Upper lobe of left lung (tissue), 6 donors: ENCODE results near the gene CAMK4. TPM values are rescaled to one million over a fixed set of nuclear protein-coding genes. Genes with fewer than 3 reads are reported as not detected.

Source experiments
- ATAC-seq, 2 donors: fragments of 200-7000 bp; cut with Tn5 transposase; one replicate each; pipeline ENCODE4 v1.9.1; 2022; ENCODE audit warnings: mild to moderate bottlenecking in 2 of 2, moderate library complexity in 2 of 2; ENCODE audit not compliant: low FRiP score in 2 of 2
- DNase-seq, 2 donors: peaks; one replicate each; pipeline ENCODE4 v3.0.0-alpha.2; 2019 to 2020
- H3K27ac ChIP-seq, 4 donors: fragments of 200-600 bp; sonication (generic); one replicate each; pipeline ENCODE4 v1.5.1; 2016 to 2019
- H3K27me3 ChIP-seq, 4 donors: fragments of 200-600 bp; sonication (generic); one replicate each; pipeline ENCODE4 v1.5.1; 2017 to 2019
- H3K36me3 ChIP-seq, 4 donors: fragments of 200-600 bp; sonication (generic); one replicate each; pipeline ENCODE4 v1.5.1; 2016 to 2019
- H3K4me1 ChIP-seq, 4 donors: fragments of 200-600 bp; sonication (generic); one replicate each; pipeline ENCODE4 v1.5.1; 2018 to 2019
- H3K4me3 ChIP-seq, 4 donors: fragments of 200-600 bp; sonication (generic); one replicate each; pipeline ENCODE4 v1.5.1; 2017 to 2019; ENCODE audit warnings: mild to moderate bottlenecking in 2 of 4, moderate library complexity in 1 of 4
- H3K9me3 ChIP-seq, 4 donors: fragments of 200-600 bp; sonication (generic); one replicate each; pipeline ENCODE4 v1.5.1; 2018 to 2019
- EP300 ChIP-seq, 4 donors: sonication (generic); formaldehyde crosslinking; IDR thresholded peaks; one replicate each; pipeline ENCODE4 v1.5.1; 2017; ENCODE audit warnings: antibody characterized with exemption in 4 of 4, control low read depth in 2 of 4
- POLR2A ChIP-seq, 4 donors: fragments of 450-650 bp; IDR thresholded peaks; one replicate each; pipeline ENCODE4 v1.5.1; 2016 to 2017; ENCODE audit warnings: antibody characterized with exemption in 4 of 4, mild to moderate bottlenecking in 2 of 4
- POLR2AphosphoS5 ChIP-seq, 2 donors: sonication (generic); formaldehyde crosslinking; IDR thresholded peaks; one replicate each; pipeline ENCODE4 v1.5.1; 2017; ENCODE audit warnings: antibody characterized with exemption in 2 of 2
- WGBS, 2 donors: methylation state at CpG; one replicate each; pipeline ENCODE4 v1.1.5; 2017 to 2018; 5-methylcytosine and 5-hydroxymethylcytosine counted together
- total RNA-seq, 6 donors: library from RNA; depleted of rRNA in 4 of 6; stranded (reverse); fragments of >200 nt in 4 of 6; gene quantifications; one replicate each; pipeline versions ENCODE4 v1.1.0 to v1.2.1, GENCODE V29; 2016 to 2021
- TF ChIP-seq, protein P1 (sequence below), 6 experiments: fragments of 450-650 bp in 4 of 6; fragments of 200-600 bp in 2 of 6; sonication (generic) in 2 of 6; IDR thresholded peaks; one replicate each; pipeline ENCODE4 v1.5.1; 2016 to 2019; ENCODE audit warnings: antibody characterized with exemption in 6 of 6
- donor health status: DM: no; HTN: no; CAD: no; lungs with moderate emphysema.
- donor health status: DM: no; HTN: yes; CAD: no; lungs with severe emphysema.

Gene CAMK4
- total RNA-seq, 6 donors from 2014 or later, result 1.8 to 36.7 (median 2.2) TPM

DNA sequence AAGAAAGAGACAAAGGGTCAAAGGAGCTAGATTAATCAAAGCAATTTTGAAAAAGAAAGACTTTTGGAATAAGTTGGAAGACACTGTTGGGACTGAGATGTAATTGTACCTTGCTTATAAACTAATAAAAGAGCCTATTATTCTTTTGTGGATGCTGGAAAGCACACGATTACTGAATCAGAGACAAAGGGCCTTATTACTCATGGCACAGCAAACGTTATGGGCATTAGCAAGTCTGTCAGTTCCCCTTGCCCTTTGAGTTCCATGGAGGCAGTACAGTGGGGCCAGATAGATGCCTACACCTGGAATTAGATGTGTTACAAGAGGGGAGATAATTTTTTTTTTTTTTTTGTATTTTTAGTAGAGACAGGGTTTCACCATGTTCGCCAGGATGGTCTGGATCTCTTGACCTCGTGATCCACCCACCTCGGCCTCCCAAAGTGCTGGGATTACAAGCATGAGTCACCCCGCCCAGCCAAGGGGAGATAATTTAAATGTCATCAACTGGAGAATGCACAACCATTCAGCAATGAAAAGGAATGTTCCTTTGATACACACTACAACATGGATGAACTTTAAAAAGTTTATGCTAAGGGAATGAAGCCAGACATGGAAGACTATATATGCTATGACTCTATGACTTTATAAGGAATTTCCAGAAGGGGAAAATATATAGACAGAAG lies 159.2 kb downstream of the CAMK4 start:
- no peaks in the 10 kb centered on the region for H3K4me1 ChIP-seq
- no peaks in the 10 kb centered on the region for H3K9me3 ChIP-seq
- no peaks in the 10 kb centered on the region for H3K27me3 ChIP-seq
- no peak overlapping the region for H3K27ac ChIP-seq
- no peaks in the 10 kb centered on the region for H3K36me3 ChIP-seq
- WGBS, 2 donors, result 80 to 91% methylated on average over 6 of the region's 6 CpGs
- no peak overlapping the region for H3K4me3 ChIP-seq
- TF ChIP-seq, protein P1, sequence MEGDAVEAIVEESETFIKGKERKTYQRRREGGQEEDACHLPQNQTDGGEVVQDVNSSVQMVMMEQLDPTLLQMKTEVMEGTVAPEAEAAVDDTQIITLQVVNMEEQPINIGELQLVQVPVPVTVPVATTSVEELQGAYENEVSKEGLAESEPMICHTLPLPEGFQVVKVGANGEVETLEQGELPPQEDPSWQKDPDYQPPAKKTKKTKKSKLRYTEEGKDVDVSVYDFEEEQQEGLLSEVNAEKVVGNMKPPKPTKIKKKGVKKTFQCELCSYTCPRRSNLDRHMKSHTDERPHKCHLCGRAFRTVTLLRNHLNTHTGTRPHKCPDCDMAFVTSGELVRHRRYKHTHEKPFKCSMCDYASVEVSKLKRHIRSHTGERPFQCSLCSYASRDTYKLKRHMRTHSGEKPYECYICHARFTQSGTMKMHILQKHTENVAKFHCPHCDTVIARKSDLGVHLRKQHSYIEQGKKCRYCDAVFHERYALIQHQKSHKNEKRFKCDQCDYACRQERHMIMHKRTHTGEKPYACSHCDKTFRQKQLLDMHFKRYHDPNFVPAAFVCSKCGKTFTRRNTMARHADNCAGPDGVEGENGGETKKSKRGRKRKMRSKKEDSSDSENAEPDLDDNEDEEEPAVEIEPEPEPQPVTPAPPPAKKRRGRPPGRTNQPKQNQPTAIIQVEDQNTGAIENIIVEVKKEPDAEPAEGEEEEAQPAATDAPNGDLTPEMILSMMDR (IDR thresholded peaks at IDR 0.05), result no peak
- TF ChIP-seq EP300 (IDR thresholded peaks at IDR 0.05) (no peak), POLR2A (IDR thresholded peaks at IDR 0.05) (no peak), POLR2AphosphoS5 (IDR thresholded peaks at IDR 0.05) (no peak)
- ATAC-seq, result no peak
- DNase-seq, result no peak

DNA sequence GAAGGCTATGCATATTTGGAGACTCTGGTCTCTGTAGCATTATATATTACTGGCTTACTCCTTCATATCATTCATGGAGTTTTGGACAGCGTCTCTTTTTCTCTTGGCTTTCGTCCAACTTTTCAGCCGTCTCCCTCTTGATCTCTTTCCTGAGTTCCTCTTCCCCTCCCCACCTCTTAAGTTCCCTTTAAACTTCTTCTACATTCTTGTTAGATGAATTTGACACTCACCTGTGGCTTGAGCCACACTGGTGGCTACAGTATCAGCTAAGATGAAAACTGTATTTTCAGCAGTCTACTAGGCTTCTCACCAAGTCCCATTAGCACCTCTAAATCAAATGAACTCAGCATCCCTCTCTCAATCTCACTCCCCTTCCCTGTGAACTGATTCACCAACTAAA lies 160.0 kb downstream of the CAMK4 start:
- no peak overlapping the region for H3K27ac ChIP-seq
- no peaks in the 10 kb centered on the region for H3K9me3 ChIP-seq
- WGBS, 2 donors, result 7 to 19% methylated on average over 3 of the region's 3 CpGs
- no peaks in the 10 kb centered on the region for H3K4me1 ChIP-seq
- H3K27me3 ChIP-seq, result no peaks in the 10 kb centered on the region
- no peak overlapping the region for H3K4me3 ChIP-seq
- DNase-seq (no peak), ATAC-seq (no peak)
- TF ChIP-seq, protein P1 (IDR thresholded peaks at IDR 0.05), result no peak
- TF ChIP-seq POLR2AphosphoS5 (IDR thresholded peaks at IDR 0.05) (no peak), EP300 (IDR thresholded peaks at IDR 0.05) (no peak), POLR2A (IDR thresholded peaks at IDR 0.05) (no peak)
- no peaks in the 10 kb centered on the region for H3K36me3 ChIP-seq

DNA sequence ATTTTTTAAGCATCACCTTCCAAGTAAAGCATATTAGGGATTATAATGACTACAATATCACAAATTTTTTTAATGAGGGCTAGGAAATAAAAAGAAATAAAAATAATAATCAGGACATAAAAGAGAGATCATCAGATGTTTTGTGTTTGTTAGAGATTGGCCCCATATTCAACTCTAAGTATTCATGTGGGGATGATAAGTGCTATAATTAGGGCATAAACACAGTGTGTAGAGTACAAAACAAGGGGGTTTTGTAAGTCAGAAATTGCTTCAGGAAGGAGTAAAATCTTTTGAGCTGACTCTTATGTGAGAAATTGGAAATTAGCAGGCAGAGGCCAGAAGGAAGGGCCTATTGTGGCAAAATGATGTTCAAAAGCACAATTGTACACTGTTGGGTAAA lies 160.9 kb downstream of the CAMK4 start:
- Histone ChIP-seq H3K9me3 (no peaks in the 10 kb centered on the region), H3K27ac (no peak overlapping the region), H3K27me3 (no peaks in the 10 kb centered on the region), H3K36me3 (no peaks in the 10 kb centered on the region), H3K4me1 (no peaks in the 10 kb centered on the region), H3K4me3 (no peak overlapping the region)
- TF ChIP-seq POLR2AphosphoS5 (IDR thresholded peaks at IDR 0.05) (no peak), POLR2A (IDR thresholded peaks at IDR 0.05) (no peak), EP300 (IDR thresholded peaks at IDR 0.05) (no peak)
- TF ChIP-seq, protein P1 (IDR thresholded peaks at IDR 0.05), result no peak
- DNase-seq, result no peak
- ATAC-seq, result no peak

DNA sequence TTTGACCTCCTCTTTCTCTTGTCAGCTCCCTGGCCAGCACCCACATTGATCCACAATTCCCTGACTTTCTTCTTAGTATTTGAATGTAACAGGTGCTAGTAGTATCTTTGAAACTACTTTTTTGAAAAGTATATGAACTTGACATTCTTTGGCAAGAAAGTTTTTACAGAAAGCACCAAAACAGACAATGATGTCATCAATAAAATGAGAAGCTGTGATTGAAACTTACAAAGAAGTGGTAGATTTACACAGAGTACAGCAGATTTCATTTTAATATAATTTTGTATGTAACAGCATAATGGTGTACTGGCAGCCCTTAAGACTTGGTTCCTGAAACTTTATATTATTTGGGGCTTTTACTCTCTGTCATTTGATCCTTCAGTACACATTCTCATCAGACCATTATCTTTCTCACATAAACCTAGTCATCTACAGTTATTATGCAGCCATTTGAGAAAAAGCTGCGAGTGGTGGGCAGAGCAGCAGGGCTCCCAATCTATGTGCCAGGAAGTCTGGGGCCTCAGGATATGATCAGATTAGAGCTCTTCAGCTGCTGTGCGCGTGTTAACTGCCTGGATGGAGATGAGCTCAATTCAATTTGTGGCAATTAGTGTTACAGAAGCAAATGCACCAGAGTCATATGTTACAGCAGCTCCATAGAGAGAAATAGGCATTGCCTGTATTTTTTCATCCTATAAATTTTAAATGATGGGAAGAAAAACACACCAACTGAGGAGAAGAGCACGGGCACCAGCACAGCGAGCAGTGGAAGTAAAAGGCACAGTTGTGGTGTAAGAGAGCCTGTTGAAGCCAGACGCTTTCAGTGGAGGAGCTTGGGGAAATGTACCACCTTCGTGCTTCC lies 162.0 kb downstream of the CAMK4 start:
- ATAC-seq (no peak), DNase-seq (no peak)
- Histone ChIP-seq H3K4me3 (no peak overlapping the region), H3K36me3 (no peaks in the 10 kb centered on the region), H3K27me3 (no peaks in the 10 kb centered on the region), H3K27ac (no peak overlapping the region), H3K4me1 (no peaks in the 10 kb centered on the region), H3K9me3 (no peaks in the 10 kb centered on the region)
- TF ChIP-seq, protein P1 (IDR thresholded peaks at IDR 0.05), result no peak
- TF ChIP-seq EP300 (IDR thresholded peaks at IDR 0.05), result no peak
- no peak for TF ChIP-seq POLR2AphosphoS5 (IDR thresholded peaks at IDR 0.05)
- TF ChIP-seq POLR2A (IDR thresholded peaks at IDR 0.05), result no peak
- 81 to 82% methylated on average over 7 of the region's 7 CpGs for whole genome bisulfite sequencing, 2 donors
